H9 (cell line): ENCODE data around the gene EPS8L3. TPM values are rescaled to one million over a fixed set of nuclear protein-coding genes. Genes with fewer than 3 reads are reported as not detected.

Source experiments
- DNase-seq: peaks from one replicate; pipeline ENCODE4 v3.0.0-alpha.2; 2017
- H2AFZ ChIP-seq: one replicate; pipeline ENCODE4 v1.6.1; 2013; ENCODE audit warnings: mild to moderate bottlenecking, low read length, control low read depth, moderate library complexity
- H2AK5ac ChIP-seq: 2 replicates; pipeline ENCODE4 v1.6.1; 2013; ENCODE audit warnings: low read length, control low read depth, mixed read lengths; ENCODE audit not compliant: insufficient read length
- H2BK120ac ChIP-seq: one replicate; pipeline ENCODE4 v1.6.1; 2013; ENCODE audit warnings: low read depth, mild to moderate bottlenecking, low read length, control low read depth, inconsistent platforms; ENCODE audit not compliant: poor library complexity, severe bottlenecking
- H2BK12ac ChIP-seq: 2 replicates; pipeline ENCODE4 v1.6.1; 2013; ENCODE audit warnings: low read length, control low read depth, mixed read lengths, low read depth; ENCODE audit not compliant: insufficient read length
- H2BK15ac ChIP-seq: 2 replicates; pipeline ENCODE4 v1.6.1; 2013; ENCODE audit warnings: low read depth, low read length, control low read depth
- H2BK20ac ChIP-seq: one replicate; pipeline ENCODE4 v1.6.1; 2013; ENCODE audit warnings: low read depth, mild to moderate bottlenecking, low read length, control low read depth, inconsistent platforms; ENCODE audit not compliant: poor library complexity, severe bottlenecking
- H2BK5ac ChIP-seq: 2 replicates; pipeline ENCODE4 v1.6.1; 2013; ENCODE audit warnings: low read length, control low read depth, mixed read lengths; ENCODE audit not compliant: insufficient read length
- H3K14ac ChIP-seq: 2 replicates; pipeline ENCODE4 v1.6.1; 2013; ENCODE audit warnings: low read length, control low read depth; ENCODE audit not compliant: insufficient read depth
- H3K18ac ChIP-seq: 2 replicates; pipeline ENCODE4 v1.6.1; 2013; ENCODE audit warnings: low read depth, mild to moderate bottlenecking, mixed read lengths, low read length, control low read depth; ENCODE audit not compliant: insufficient read length
- H3K23ac ChIP-seq: 2 replicates; pipeline ENCODE4 v1.6.1; 2013; ENCODE audit warnings: low read length, control low read depth, mixed read lengths, low read depth; ENCODE audit not compliant: insufficient read length
- H3K23me2 ChIP-seq: 2 replicates; pipeline ENCODE4 v1.6.1; 2013; ENCODE audit warnings: low read depth, mild to moderate bottlenecking, mixed read lengths, low read length, control low read depth; ENCODE audit not compliant: insufficient read length, poor library complexity, severe bottlenecking
- H3K27ac ChIP-seq: 2 replicates; pipeline ENCODE4 v1.5.1; 2013; ENCODE audit warnings: low read length, control low read depth, mixed read lengths, low read depth; ENCODE audit not compliant: insufficient read length
- H3K27me3 ChIP-seq: 2 replicates; pipeline ENCODE4 v1.6.1; 2013; ENCODE audit warnings: low read length, control low read depth, inconsistent platforms; ENCODE audit not compliant: insufficient read depth
- H3K4ac ChIP-seq: 2 replicates; pipeline ENCODE4 v1.6.1; 2013; ENCODE audit warnings: low read depth, mild to moderate bottlenecking, control low read depth, inconsistent platforms, low read length, moderate library complexity
- H3K4me1 ChIP-seq: 2 replicates; pipeline ENCODE4 v1.6.1; 2013; ENCODE audit warnings: low read length, control low read depth, inconsistent platforms; ENCODE audit not compliant: insufficient read depth
- H3K4me2 ChIP-seq: 2 replicates; pipeline ENCODE4 v1.6.1; 2013; ENCODE audit warnings: low read length, control low read depth, mixed read lengths; ENCODE audit not compliant: insufficient read length, insufficient read depth
- H3K56ac ChIP-seq: 2 replicates; pipeline ENCODE4 v1.6.1; 2013; ENCODE audit warnings: low read depth, mild to moderate bottlenecking, mixed read lengths, low read length, control low read depth; ENCODE audit not compliant: insufficient read length
- H3K79me1 ChIP-seq: 2 replicates; pipeline ENCODE4 v1.6.1; 2013; ENCODE audit warnings: low read depth, mild to moderate bottlenecking, moderate library complexity, low read length, control low read depth, inconsistent platforms; ENCODE audit not compliant: insufficient read depth, poor library complexity, severe bottlenecking
- H3K79me2 ChIP-seq: 2 replicates; pipeline ENCODE4 v1.6.1; 2013; ENCODE audit warnings: low read length, control low read depth, inconsistent platforms; ENCODE audit not compliant: insufficient read depth
- H3K9ac ChIP-seq: 2 replicates; pipeline ENCODE4 v1.6.1; 2013; ENCODE audit warnings: low read length, control low read depth, mixed read lengths; ENCODE audit not compliant: insufficient read length; ENCODE audit errors: extremely low read depth
- H3K9me3 ChIP-seq: one replicate; pipeline ENCODE4 v1.6.1; 2013; ENCODE audit warnings: low read depth, low read length, inconsistent platforms; ENCODE audit not compliant: control insufficient read depth
- H3T11ph ChIP-seq: one replicate; pipeline ENCODE4 v1.6.1; 2013; ENCODE audit warnings: mild to moderate bottlenecking, low read length, control low read depth, inconsistent platforms
- H4K20me1 ChIP-seq: one replicate; pipeline ENCODE4 v1.6.1; 2013; ENCODE audit not compliant: control insufficient read depth, insufficient read length, insufficient read depth
- H4K5ac ChIP-seq: 2 replicates; pipeline ENCODE4 v1.6.1; 2013; ENCODE audit warnings: low read depth, mild to moderate bottlenecking, mixed read lengths, low read length, control low read depth; ENCODE audit not compliant: insufficient read length
- H4K8ac ChIP-seq: replicated peaks from 2 replicates; pipeline ENCODE4 v1.6.1; 2013; ENCODE audit warnings: low read length, control low read depth, mixed read lengths, low read depth; ENCODE audit not compliant: insufficient read length
- H4K91ac ChIP-seq: 2 replicates; pipeline ENCODE4 v1.6.1; 2013; ENCODE audit warnings: low read depth, mild to moderate bottlenecking, moderate library complexity, mixed read lengths, low read length, control low read depth; ENCODE audit not compliant: insufficient read length
- H3K27ac Mint-ChIP-seq, 3 experiments: 2 replicates in 2 of 3; 3 replicates in 1 of 3; pipeline ENCODE4 v1.8.0; 2020 to 2021; ENCODE audit warnings: mixed read lengths in 3 of 3, mild to moderate bottlenecking in 1 of 3, moderate library complexity in 1 of 3
- H3K27me3 Mint-ChIP-seq: 2 replicates; pipeline ENCODE4 v1.8.0; 2021; ENCODE audit warnings: low read depth, mild to moderate bottlenecking, moderate library complexity, mixed read lengths
- H3K36me3 Mint-ChIP-seq, 3 experiments: 2 replicates in 2 of 3; 3 replicates in 1 of 3; pipeline ENCODE4 v1.8.0; 2020 to 2021; ENCODE audit warnings: low read depth in 3 of 3, mixed read lengths in 3 of 3; ENCODE audit not compliant: insufficient read depth in 1 of 3
- H3K4me1 Mint-ChIP-seq, 2 experiments: 2 replicates each; pipeline ENCODE4 v1.8.0; 2020; ENCODE audit warnings: mixed read lengths in 2 of 2
- H3K4me3 Mint-ChIP-seq, 2 experiments: 2 replicates in 1 of 2; 3 replicates in 1 of 2; pipeline ENCODE4 v1.8.0; 2020 to 2021; ENCODE audit warnings: mild to moderate bottlenecking in 2 of 2, mixed read lengths in 2 of 2, moderate library complexity in 1 of 2
- H3K9me3 Mint-ChIP-seq, 2 experiments: 2 replicates in 1 of 2; 3 replicates in 1 of 2; pipeline ENCODE4 v1.8.0; 2020; ENCODE audit warnings: mild to moderate bottlenecking in 2 of 2, mixed read lengths in 2 of 2, moderate library complexity in 1 of 2
- WGBS: extraction: QIAGEN DNeasy Blood & Tissue Kit; methylation state at CpG from one replicate; pipeline ENCODE4 v1.1.7; 2013; ENCODE audit warnings: missing lambda C conversion rate, low lambda C conversion rate, mixed read lengths; ENCODE audit not compliant: insufficient read length; ENCODE audit errors: extremely low coverage; 5-methylcytosine and 5-hydroxymethylcytosine counted together
- total RNA-seq: library from RNA; stranded (reverse); gene quantifications from 2 replicates; pipeline ENCODE4 v1.2.1, GENCODE V29; 2021
- TF ChIP-seq, protein P1 (sequence below): fragments of 200-600 bp; sonication (generic); conservative IDR thresholded peaks from 3 replicates; pipeline ENCODE4 v1.8.0; 2021; ENCODE audit warnings: antibody characterized with exemption, mild to moderate bottlenecking

EPS8L3 gene
- total RNA-seq, 1 experiment from 2014 or later = not detected

DNA sequence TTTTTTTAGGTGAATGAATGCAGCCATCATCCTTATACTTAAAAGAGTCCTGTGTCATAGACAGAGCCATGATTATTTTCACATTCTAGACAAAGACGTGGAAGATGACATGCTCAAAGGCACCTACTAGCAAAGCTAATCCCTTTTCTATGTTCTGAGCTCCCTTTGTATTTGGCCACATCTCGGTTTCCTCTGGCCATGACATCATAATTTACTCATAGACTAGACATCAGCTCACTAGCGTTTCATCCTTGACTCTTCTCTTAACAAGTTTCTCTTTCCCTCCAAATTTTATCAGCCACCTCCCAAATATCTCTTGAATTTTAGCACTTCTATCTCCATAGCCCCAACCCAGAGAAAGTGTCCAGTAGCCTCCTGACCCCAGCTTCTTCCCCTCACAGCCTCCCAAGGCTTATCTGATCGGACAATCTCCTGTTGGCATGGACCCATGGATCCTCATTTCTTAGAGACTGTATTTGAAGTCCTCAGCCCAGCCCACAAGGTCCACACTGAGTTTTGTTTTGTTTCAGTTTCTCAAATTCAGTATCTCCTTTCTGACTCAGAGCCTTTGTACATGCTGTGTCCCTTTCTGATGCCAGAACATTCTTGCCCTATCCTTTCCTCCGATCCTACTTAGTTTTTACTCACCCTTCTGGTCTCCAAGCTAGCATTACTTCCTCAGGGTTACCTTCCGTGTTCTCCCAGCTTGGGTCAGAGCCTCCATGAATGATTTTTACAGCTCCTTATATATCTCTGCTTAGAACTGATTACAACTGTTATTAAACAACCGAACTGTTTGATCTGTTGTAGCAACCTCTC lies 33.0 kb upstream of the EPS8L3 start:
- TF ChIP-seq, protein P1, sequence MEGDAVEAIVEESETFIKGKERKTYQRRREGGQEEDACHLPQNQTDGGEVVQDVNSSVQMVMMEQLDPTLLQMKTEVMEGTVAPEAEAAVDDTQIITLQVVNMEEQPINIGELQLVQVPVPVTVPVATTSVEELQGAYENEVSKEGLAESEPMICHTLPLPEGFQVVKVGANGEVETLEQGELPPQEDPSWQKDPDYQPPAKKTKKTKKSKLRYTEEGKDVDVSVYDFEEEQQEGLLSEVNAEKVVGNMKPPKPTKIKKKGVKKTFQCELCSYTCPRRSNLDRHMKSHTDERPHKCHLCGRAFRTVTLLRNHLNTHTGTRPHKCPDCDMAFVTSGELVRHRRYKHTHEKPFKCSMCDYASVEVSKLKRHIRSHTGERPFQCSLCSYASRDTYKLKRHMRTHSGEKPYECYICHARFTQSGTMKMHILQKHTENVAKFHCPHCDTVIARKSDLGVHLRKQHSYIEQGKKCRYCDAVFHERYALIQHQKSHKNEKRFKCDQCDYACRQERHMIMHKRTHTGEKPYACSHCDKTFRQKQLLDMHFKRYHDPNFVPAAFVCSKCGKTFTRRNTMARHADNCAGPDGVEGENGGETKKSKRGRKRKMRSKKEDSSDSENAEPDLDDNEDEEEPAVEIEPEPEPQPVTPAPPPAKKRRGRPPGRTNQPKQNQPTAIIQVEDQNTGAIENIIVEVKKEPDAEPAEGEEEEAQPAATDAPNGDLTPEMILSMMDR = no peak
- Histone ChIP-seq H3K9me3 (no peaks in the 10 kb centered on the region), H2BK120ac (no peak overlapping the region), H3K4me2 (no peak overlapping the region), H3K56ac (no peak overlapping the region), H3T11ph (no peak overlapping the region), H4K8ac (no peak overlapping the region), H2BK15ac (no peak overlapping the region), H2AK5ac (no peak overlapping the region), H3K27ac (no peak overlapping the region), H3K23ac (no peak overlapping the region), H3K18ac (no peak overlapping the region), H2BK12ac (no peak overlapping the region), H2BK20ac (no peak overlapping the region), H3K23me2 (no peaks in the 10 kb centered on the region), H3K14ac (no peak overlapping the region), H4K20me1 (no peaks in the 10 kb centered on the region), H3K4me1 (peaks cover 3% of the 10 kb centered on the region; the same call in 1 of the 2 replicates), H4K5ac (no peak overlapping the region), H3K79me2 (no peaks in the 10 kb centered on the region), H3K4ac (no peak overlapping the region), H2AFZ (no peak overlapping the region), H3K79me1 (no peaks in the 10 kb centered on the region), H3K27me3 (no peaks in the 10 kb centered on the region; the same call in 1 of the 2 replicates), H3K9ac (no peak overlapping the region), H4K91ac (no peak overlapping the region), H2BK5ac (no peak overlapping the region)
- Mint-ChIP-seq H3K27ac (no peak overlapping the region; a peak in 1 of 7 replicates), H3K9me3 (no peaks in the 10 kb centered on the region), H3K36me3 (no peaks in the 10 kb centered on the region), H3K4me1 (peaks cover 27 to 30% of the 10 kb centered on the region in 2 experiments), H3K27me3 (peaks cover 4% of the 10 kb centered on the region; the same call in 1 of the 2 replicates), H3K4me3 (no peak overlapping the region)
- no CpG with 5 or more reads among the region's 7 CpGs for WGBS
- DNase-seq = no peak
